ENCODE measurements around the gene USP25.

Gene USP25

GRCh38 chr21:15749082-15749860 lies 19.5 kb downstream of the USP25 start:
- no peak for DNase-seq (ENCODE audit: low read depth in 1 of 2, low spot score in 1 of 2)
- no peak overlapping the region for H3K4me3 ChIP-seq (replicated peaks; ENCODE audit: insufficient read depth, low read length)
- no peak for TF ChIP-seq POLR2AphosphoS5 (IDR thresholded peaks at IDR 0.05; ENCODE audit: low read depth)
- H3K27me3 ChIP-seq (ENCODE audit: insufficient read depth, poor library complexity, severe bottlenecking): no peaks in the 10 kb centered on the region
- H3K27ac ChIP-seq (replicated peaks): no peak overlapping the region

- no peak overlapping the region for H3K27ac ChIP-seq (replicated peaks)
- no peak for DNase-seq (ENCODE audit: low read depth in 1 of 2, low spot score in 1 of 2)
- TF ChIP-seq GABPA (IDR thresholded peaks at IDR 0.05; ENCODE audit: low read depth) (no peak), REST (IDR thresholded peaks at IDR 0.05; ENCODE audit: insufficient replicate concordance, low read depth) (no peak), POLR2AphosphoS5 (IDR thresholded peaks at IDR 0.05; ENCODE audit: low read depth) (no peak), CTCF (IDR thresholded peaks at IDR 0.05; ENCODE audit: insufficient read depth, low read length) (no peak), SPI1 (IDR thresholded peaks at IDR 0.05; ENCODE audit: borderline replicate concordance, low read depth) (no peak)
- no peaks in the 10 kb centered on the region for H3K27me3 ChIP-seq (ENCODE audit: insufficient read depth, poor library complexity, severe bottlenecking)
- H3K4me3 ChIP-seq (replicated peaks; ENCODE audit: insufficient read depth, low read length): no peak overlapping the region
Measured at GRCh38 chr21:15749861-15750159, 20.0 kb downstream of the USP25 start.

GRCh38 chr21:15751037-15751436 lies 21.3 kb downstream of the USP25 start:
- no peak for DNase-seq (ENCODE audit: low read depth in 1 of 2, low spot score in 1 of 2)
- Histone ChIP-seq H3K27me3 (ENCODE audit: insufficient read depth, poor library complexity, severe bottlenecking) (no peaks in the 10 kb centered on the region), H3K27ac (replicated peaks) (no peak overlapping the region), H3K4me3 (replicated peaks; ENCODE audit: insufficient read depth, low read length) (no peak overlapping the region)
- TF ChIP-seq CTCF (IDR thresholded peaks at IDR 0.05; ENCODE audit: insufficient read depth, low read length) (no peak), SPI1 (IDR thresholded peaks at IDR 0.05; ENCODE audit: borderline replicate concordance, low read depth) (no peak), GABPA (IDR thresholded peaks at IDR 0.05; ENCODE audit: low read depth) (no peak), POLR2AphosphoS5 (IDR thresholded peaks at IDR 0.05; ENCODE audit: low read depth) (no peak), REST (IDR thresholded peaks at IDR 0.05; ENCODE audit: insufficient replicate concordance, low read depth) (no peak)

GRCh38 chr21:15751546-15751945 lies 21.8 kb downstream of the USP25 start:
- Histone ChIP-seq H3K27me3 (ENCODE audit: insufficient read depth, poor library complexity, severe bottlenecking) (no peaks in the 10 kb centered on the region), H3K4me3 (replicated peaks; ENCODE audit: insufficient read depth, low read length) (no peak overlapping the region), H3K27ac (replicated peaks) (no peak overlapping the region)
- DNase-seq (ENCODE audit: low read depth in 1 of 2, low spot score in 1 of 2): no peak
- TF ChIP-seq REST (IDR thresholded peaks at IDR 0.05; ENCODE audit: insufficient replicate concordance, low read depth) (no peak), GABPA (IDR thresholded peaks at IDR 0.05; ENCODE audit: low read depth) (no peak)
